Measurements from ENCODE around the gene COL15A1. TPM values are rescaled to one million over a fixed set of nuclear protein-coding genes. Genes with fewer than 3 reads are reported as not detected.

Gene COL15A1
- total RNA-seq, 4 donors from 2014 or later: 134 to 256 (median 145) TPM

GRCh38 chr9:99031319-99031718 lies 87.6 kb downstream of the COL15A1 start:
- H3K36me3 ChIP-seq: peaks cover 19 to 57% (median 37%) of the 10 kb centered on the region in 4 donors
- intact Hi-C loops (cut with DNase I): no loop called here
- peak overlapping the region in 3 of 4 donors; percentile 65 to 73 (median 66) for H3K27ac ChIP-seq (replicated peaks in 1 of 4)
- TF ChIP-seq EP300 (IDR thresholded peaks at IDR 0.05): no peak
- TF ChIP-seq CTCF (IDR thresholded peaks at IDR 0.05): no peak
- peaks cover 0 to 23% (median 14%) of the 10 kb centered on the region in 4 donors for H3K4me1 ChIP-seq
- 98% methylated on average over 6 of the region's 6 CpGs for WGBS
- H3K4me3 ChIP-seq: no peak overlapping the region
- no peaks in the 10 kb centered on the region for H3K9me3 ChIP-seq
- DNase-seq (ENCODE audit: extremely low spot score): no peak
- H3K27me3 ChIP-seq: no peaks in the 10 kb centered on the region

GRCh38 chr9:99031994-99032393 lies 88.3 kb downstream of the COL15A1 start:
- Histone ChIP-seq H3K4me1 (peaks cover 0 to 23% (median 14%) of the 10 kb centered on the region in 4 donors), H3K27ac (replicated peaks in 1 of 4) (no peak overlapping the region), H3K4me3 (no peak overlapping the region), H3K27me3 (no peaks in the 10 kb centered on the region), H3K36me3 (peaks cover 17 to 57% (median 37%) of the 10 kb centered on the region in 4 donors), H3K9me3 (no peaks in the 10 kb centered on the region)
- intact Hi-C loops (cut with DNase I): no loop called here
- DNase-seq (ENCODE audit: extremely low spot score): no peak
- TF ChIP-seq CTCF (IDR thresholded peaks at IDR 0.05): no peak
- TF ChIP-seq POLR2AphosphoS5 (IDR thresholded peaks at IDR 0.05): no peak
- TF ChIP-seq POLR2A (IDR thresholded peaks at IDR 0.05; ENCODE audit: low read depth): no peak
- no peak for TF ChIP-seq EP300 (IDR thresholded peaks at IDR 0.05)
- 95% methylated on average over 5 of the region's 5 CpGs for WGBS

GRCh38 chr9:99034149-99034548 lies 90.4 kb downstream of the COL15A1 start:
- Histone ChIP-seq H3K9me3 (no peaks in the 10 kb centered on the region), H3K36me3 (peaks cover 26 to 63% (median 37%) of the 10 kb centered on the region in 4 donors), H3K4me3 (no peak overlapping the region), H3K27ac (replicated peaks in 1 of 4) (no peak overlapping the region), H3K4me1 (peaks cover 0 to 19% (median 12%) of the 10 kb centered on the region in 4 donors), H3K27me3 (no peaks in the 10 kb centered on the region)
- WGBS: 91% methylated on average over 3 of the region's 3 CpGs
- DNase-seq (ENCODE audit: extremely low spot score): no peak
- intact Hi-C loops (cut with DNase I): no loop called here
- TF ChIP-seq EP300 (IDR thresholded peaks at IDR 0.05) (no peak), CTCF (IDR thresholded peaks at IDR 0.05) (no peak), POLR2AphosphoS5 (IDR thresholded peaks at IDR 0.05) (no peak), POLR2A (IDR thresholded peaks at IDR 0.05; ENCODE audit: low read depth) (no peak)

- Histone ChIP-seq H3K9me3 (no peaks in the 10 kb centered on the region), H3K27ac (replicated peaks in 1 of 4) (no peak overlapping the region), H3K4me1 (peaks cover 0 to 8% (median 6%) of the 10 kb centered on the region in 4 donors), H3K36me3 (peaks cover 27 to 74% (median 44%) of the 10 kb centered on the region in 4 donors), H3K4me3 (no peak overlapping the region), H3K27me3 (no peaks in the 10 kb centered on the region)
- WGBS: 96% methylated on average over 4 of the region's 4 CpGs
- intact Hi-C loops (cut with DNase I): no loop called here
- no peak for DNase-seq (ENCODE audit: extremely low spot score)
- TF ChIP-seq POLR2AphosphoS5 (IDR thresholded peaks at IDR 0.05) (no peak), EP300 (IDR thresholded peaks at IDR 0.05) (no peak), POLR2A (IDR thresholded peaks at IDR 0.05; ENCODE audit: low read depth) (no peak), CTCF (IDR thresholded peaks at IDR 0.05) (no peak)
Observed at GRCh38 chr9:99035313-99035712, 91.6 kb downstream of the COL15A1 start.

Measured in esophagus muscularis mucosa (tissue), 4 donors.